Skeletal muscle satellite cell (primary cell): ENCODE data around the gene BMPR2.
"Not testable (repeated sequence)": the region's sequence is repeated elsewhere in the genome, so short reads cannot be mapped to it uniquely, and the experiment has no call there.

ENCODE experiments used
- H3K27me3 ChIP-seq: 2 replicates; pipeline ENCODE4 v1.7.0; 2013; ENCODE audit warnings: low read length; ENCODE audit not compliant: control insufficient read depth, insufficient read depth
- H3K36me3 ChIP-seq: 2 replicates; pipeline ENCODE4 v1.7.0; 2013; ENCODE audit warnings: mild to moderate bottlenecking, control low read depth, low read length; ENCODE audit not compliant: insufficient read depth
- H3K4me1 ChIP-seq: 2 replicates; pipeline ENCODE4 v1.7.0; 2013; ENCODE audit warnings: low read length; ENCODE audit not compliant: control insufficient read depth, insufficient read depth
- H3K4me2 ChIP-seq: 2 replicates; pipeline ENCODE4 v1.7.0; 2013; ENCODE audit warnings: mild to moderate bottlenecking, low read length
- H3K4me3 ChIP-seq: 2 replicates; pipeline ENCODE4 v1.7.0; 2013; ENCODE audit warnings: low read length
- H3K9ac ChIP-seq: 2 replicates; pipeline ENCODE4 v1.7.0; 2013; ENCODE audit warnings: mild to moderate bottlenecking, low read depth, low read length, moderate library complexity
- H3K9me3 ChIP-seq: replicated peaks from 2 replicates; pipeline ENCODE4 v1.7.0; 2013; ENCODE audit warnings: mild to moderate bottlenecking, control low read depth, low read length

Gene BMPR2

DNA sequence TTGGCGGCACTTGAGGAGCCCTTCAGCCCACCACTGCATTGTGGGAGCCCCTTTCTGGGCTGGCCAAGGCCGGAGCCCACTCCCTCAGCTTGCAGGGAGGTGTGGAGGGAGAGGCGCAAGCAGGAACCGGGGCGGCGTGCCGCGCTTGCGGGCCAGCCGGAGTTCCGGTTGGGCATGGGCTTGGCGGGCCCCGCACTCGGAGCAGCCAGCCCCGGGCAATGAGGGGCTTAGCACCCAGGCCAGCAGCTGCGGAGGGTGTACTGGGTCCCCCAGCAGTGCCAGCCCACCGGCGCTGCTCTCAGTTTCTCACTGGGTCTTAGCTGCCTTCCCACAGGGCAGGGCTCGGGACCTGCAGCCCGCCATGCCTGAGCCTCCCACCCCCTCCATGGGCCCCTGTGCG, 127.1 kb downstream of the BMPR2 start:
- H3K36me3 ChIP-seq, H3K4me1 ChIP-seq, H3K4me3 ChIP-seq, H3K27me3 ChIP-seq, H3K9ac ChIP-seq, H3K4me2 ChIP-seq, H3K9me3 ChIP-seq: not testable (repeated sequence)

GRCh38 chr2:202508686-202509085, 132.6 kb downstream of the BMPR2 start:
- peaks cover 8% of the 10 kb centered on the region for H3K4me1 ChIP-seq
- no peaks in the 10 kb centered on the region for H3K9me3 ChIP-seq
- no peak overlapping the region for H3K4me2 ChIP-seq
- H3K9ac ChIP-seq, result no peak overlapping the region
- no peaks in the 10 kb centered on the region for H3K27me3 ChIP-seq
- no peak overlapping the region for H3K4me3 ChIP-seq
- H3K36me3 ChIP-seq, result peaks cover 4% of the 10 kb centered on the region

- H3K9me3 ChIP-seq, result no peaks in the 10 kb centered on the region
- H3K9ac ChIP-seq, result no peak overlapping the region
- H3K4me1 ChIP-seq, result peaks cover 8% of the 10 kb centered on the region
- H3K4me2 ChIP-seq, result no peak overlapping the region
- H3K27me3 ChIP-seq, result no peaks in the 10 kb centered on the region
- H3K4me3 ChIP-seq, result no peak overlapping the region
- peaks cover 6% of the 10 kb centered on the region for H3K36me3 ChIP-seq
Observed at GRCh38 chr2:202510911-202511310, 134.8 kb downstream of the BMPR2 start.

DNA sequence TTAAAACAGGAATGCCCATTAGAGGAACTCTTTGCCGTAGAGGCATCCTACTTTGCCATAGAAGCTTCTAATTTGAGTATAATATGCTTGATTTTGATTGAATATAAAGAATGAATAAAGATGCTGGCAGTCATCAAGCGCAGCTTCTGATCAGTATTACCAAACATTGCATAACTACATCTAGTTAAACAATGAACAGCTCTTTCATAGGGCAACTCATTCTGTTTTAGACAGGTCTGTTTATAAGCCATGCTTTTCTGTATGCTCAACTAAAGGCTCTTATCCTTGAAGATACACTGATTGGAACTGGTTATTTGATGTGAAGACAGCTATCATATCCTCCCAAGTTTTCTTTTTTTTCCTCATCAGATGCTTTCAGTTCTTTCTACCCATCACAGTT, 136.0 kb downstream of the BMPR2 start:
- peaks cover 6% of the 10 kb centered on the region for H3K36me3 ChIP-seq
- no peak overlapping the region for H3K4me2 ChIP-seq
- no peaks in the 10 kb centered on the region for H3K9me3 ChIP-seq
- H3K27me3 ChIP-seq, result no peaks in the 10 kb centered on the region
- H3K4me1 ChIP-seq, result peaks cover 8% of the 10 kb centered on the region
- no peak overlapping the region for H3K4me3 ChIP-seq
- no peak overlapping the region for H3K9ac ChIP-seq

GRCh38 chr2:202514732-202515131, 138.6 kb downstream of the BMPR2 start:
- Histone ChIP-seq H3K4me2 (no peak overlapping the region), H3K27me3 (no peaks in the 10 kb centered on the region), H3K4me1 (no peaks in the 10 kb centered on the region), H3K9me3 (no peaks in the 10 kb centered on the region), H3K4me3 (no peak overlapping the region), H3K36me3 (peaks cover 12% of the 10 kb centered on the region), H3K9ac (no peak overlapping the region)

- Histone ChIP-seq H3K4me3 (no peak overlapping the region), H3K27me3 (no peaks in the 10 kb centered on the region), H3K9me3 (no peaks in the 10 kb centered on the region), H3K4me1 (no peaks in the 10 kb centered on the region), H3K4me2 (no peak overlapping the region), H3K9ac (no peak overlapping the region), H3K36me3 (peaks cover 36% of the 10 kb centered on the region)
Observed at GRCh38 chr2:202519453-202519852, 143.3 kb downstream of the BMPR2 start.

GRCh38 chr2:202521470-202521869, 145.3 kb downstream of the BMPR2 start:
- Histone ChIP-seq H3K4me1 (no peaks in the 10 kb centered on the region), H3K27me3 (no peaks in the 10 kb centered on the region), H3K36me3 (peaks cover 34% of the 10 kb centered on the region), H3K4me2 (no peak overlapping the region), H3K4me3 (no peak overlapping the region), H3K9ac (no peak overlapping the region), H3K9me3 (no peaks in the 10 kb centered on the region)

- H3K4me1 ChIP-seq, result peaks cover 5% of the 10 kb centered on the region
- H3K36me3 ChIP-seq, result peaks cover 9% of the 10 kb centered on the region
- H3K4me3 ChIP-seq, result no peak overlapping the region
- H3K4me2 ChIP-seq, result no peak overlapping the region
- H3K9me3 ChIP-seq, result no peaks in the 10 kb centered on the region
- H3K27me3 ChIP-seq, result no peaks in the 10 kb centered on the region
- no peak overlapping the region for H3K9ac ChIP-seq
Observed at GRCh38 chr2:202529389-202529788, 153.3 kb downstream of the BMPR2 start.

DNA sequence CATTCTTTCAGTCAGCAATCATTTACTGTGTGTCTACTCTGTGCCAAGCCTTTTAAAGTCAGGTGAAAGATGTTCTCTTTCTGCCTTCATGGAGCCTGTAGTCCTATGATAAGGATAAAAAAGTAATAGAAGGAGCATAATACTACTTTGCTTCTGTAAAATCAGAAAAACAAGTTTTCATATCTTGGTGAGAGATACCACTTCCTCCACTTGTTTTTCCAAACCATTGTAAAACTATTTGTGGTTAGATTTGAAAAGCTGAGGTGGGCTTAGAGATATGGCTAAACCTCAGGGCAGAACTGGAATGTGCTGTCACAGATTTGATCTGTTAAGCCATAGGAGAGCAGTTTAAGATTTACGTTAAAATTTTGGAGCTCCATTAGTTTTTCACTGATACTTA, 153.9 kb downstream of the BMPR2 start:
- peaks cover 9% of the 10 kb centered on the region for H3K36me3 ChIP-seq
- H3K4me2 ChIP-seq, result no peak overlapping the region
- no peaks in the 10 kb centered on the region for H3K27me3 ChIP-seq
- H3K9me3 ChIP-seq, result no peaks in the 10 kb centered on the region
- H3K9ac ChIP-seq, result no peak overlapping the region
- peaks cover 5% of the 10 kb centered on the region for H3K4me1 ChIP-seq
- no peak overlapping the region for H3K4me3 ChIP-seq

DNA sequence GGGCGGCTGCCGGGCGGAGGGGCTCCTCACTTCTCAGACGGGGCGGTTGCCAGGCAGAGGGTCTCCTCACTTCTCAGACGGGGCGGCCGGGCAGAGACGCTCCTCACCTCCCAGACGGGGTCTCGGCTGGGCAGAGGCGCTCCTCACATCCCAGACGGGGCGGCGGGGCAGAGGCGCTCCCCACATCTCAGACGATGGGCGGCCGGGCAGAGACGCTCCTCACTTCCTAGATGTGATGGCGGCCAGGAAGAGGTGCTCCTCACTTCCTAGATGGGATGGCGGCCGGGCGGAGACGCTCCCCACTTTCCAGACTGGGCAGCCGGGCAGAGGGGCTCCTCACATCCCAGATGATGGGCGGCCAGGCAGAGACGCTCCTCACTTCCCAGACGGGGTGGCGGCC, 159.2 kb downstream of the BMPR2 start:
- not testable (repeated sequence) for H3K27me3 ChIP-seq, H3K9ac ChIP-seq, H3K4me2 ChIP-seq, H3K4me1 ChIP-seq, H3K4me3 ChIP-seq, H3K9me3 ChIP-seq, H3K36me3 ChIP-seq

- Histone ChIP-seq H3K4me2 (no peak overlapping the region), H3K4me3 (no peak overlapping the region), H3K36me3 (peaks cover 7% of the 10 kb centered on the region), H3K9me3 (no peaks in the 10 kb centered on the region), H3K4me1 (no peaks in the 10 kb centered on the region), H3K9ac (no peak overlapping the region), H3K27me3 (no peaks in the 10 kb centered on the region)
Observed at GRCh38 chr2:202541137-202541536, 165.0 kb downstream of the BMPR2 start.

DNA sequence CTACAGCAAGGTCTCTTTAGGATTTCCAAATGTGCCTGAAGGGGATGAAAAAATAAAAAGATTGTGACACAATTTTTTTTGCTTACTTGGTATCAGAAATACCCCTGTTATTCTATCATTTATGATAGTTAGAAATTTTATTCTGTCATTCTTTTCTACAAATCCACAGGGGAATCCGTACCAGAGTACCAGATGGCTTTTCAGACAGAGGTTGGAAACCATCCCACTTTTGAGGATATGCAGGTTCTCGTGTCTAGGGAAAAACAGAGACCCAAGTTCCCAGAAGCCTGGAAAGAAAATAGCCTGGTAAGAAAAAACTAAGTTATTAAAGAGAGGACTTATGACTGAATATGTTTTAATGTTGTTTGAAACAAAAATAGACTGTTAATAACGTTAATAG, 166.0 kb downstream of the BMPR2 start:
- no peaks in the 10 kb centered on the region for H3K4me1 ChIP-seq
- H3K9me3 ChIP-seq, result no peaks in the 10 kb centered on the region
- H3K4me2 ChIP-seq, result no peak overlapping the region
- H3K9ac ChIP-seq, result no peak overlapping the region
- H3K27me3 ChIP-seq, result no peaks in the 10 kb centered on the region
- H3K36me3 ChIP-seq, result peaks cover 7% of the 10 kb centered on the region
- H3K4me3 ChIP-seq, result no peak overlapping the region
